NB4 (cell line): ENCODE data around the gene KCTD3.

Source experiments
- DNase-seq: peaks from one replicate; pipeline ENCODE4 v3.0.0; 2010; ENCODE audit warnings: low read depth
- H3K4me3 ChIP-seq: one replicate; pipeline ENCODE4 v1.5.1; 2011; ENCODE audit warnings: mild to moderate bottlenecking, low read depth, low read length, moderate library complexity
- CTCF ChIP-seq: IDR thresholded peaks from one replicate; pipeline ENCODE4 v1.5.1; 2012; ENCODE audit warnings: low read depth, low read length
- MAX ChIP-seq: IDR thresholded peaks from 2 replicates; pipeline ENCODE4 v1.6.1; 2011; ENCODE audit warnings: low read depth, low read length
- MYC ChIP-seq: IDR thresholded peaks from 2 replicates; pipeline ENCODE4 v1.6.1; 2011; ENCODE audit warnings: low read depth, low read length
- POLR2A ChIP-seq: IDR thresholded peaks from 2 replicates; pipeline ENCODE4 v1.6.1; 2011; ENCODE audit warnings: mild to moderate bottlenecking; ENCODE audit not compliant: insufficient read length; ENCODE audit errors: extremely low read depth

Gene KCTD3

GRCh38 chr1:215523906-215524305 is 43.2 kb upstream of the KCTD3 start:
- no peak for DNase-seq
- TF ChIP-seq CTCF: no peak
- no peak for TF ChIP-seq MYC
- no peak for TF ChIP-seq POLR2A
- no peak for TF ChIP-seq MAX
- no peak overlapping the region for H3K4me3 ChIP-seq

- DNase-seq: peak; percentile 63
- TF ChIP-seq CTCF (peak; percentile 3), MYC (no peak)
These were observed 40.8 kb upstream of the KCTD3 start for GRCh38 chr1:215526147-215526845.

GRCh38 chr1:215526846-215527151 is 40.3 kb upstream of the KCTD3 start:
- no peak for DNase-seq
- H3K4me3 ChIP-seq: no peak overlapping the region
- TF ChIP-seq MAX (no peak), CTCF (no peak), POLR2A (no peak)

More at GRCh38 chr1:215526147-215526845, 40.8 kb upstream of the KCTD3 start:
- H3K4me3 ChIP-seq: no peak overlapping the region

- DNase-seq: no peak
- H3K4me3 ChIP-seq: no peak overlapping the region
- no peak for TF ChIP-seq POLR2A
- TF ChIP-seq MAX: no peak
- TF ChIP-seq MYC: no peak
- no peak for TF ChIP-seq CTCF
These were observed 38.0 kb upstream of the KCTD3 start for GRCh38 chr1:215529111-215529510.

- DNase-seq: no peak
- H3K4me3 ChIP-seq: no peak overlapping the region
- TF ChIP-seq MYC (no peak), CTCF (no peak), POLR2A (no peak), MAX (no peak)
These were observed 37.5 kb upstream of the KCTD3 start for GRCh38 chr1:215529571-215529970.
